Measurements from ENCODE around the gene PLET1. TPM values are rescaled to one million over a fixed set of nuclear protein-coding genes. Genes with fewer than 3 reads are reported as not detected.

Gene PLET1
- total and polyA plus RNA-seq, 2 of the 8 experiments (the other 6 are each of a cell fraction or from before 2014, with no cell fraction given) = not detected

DNA sequence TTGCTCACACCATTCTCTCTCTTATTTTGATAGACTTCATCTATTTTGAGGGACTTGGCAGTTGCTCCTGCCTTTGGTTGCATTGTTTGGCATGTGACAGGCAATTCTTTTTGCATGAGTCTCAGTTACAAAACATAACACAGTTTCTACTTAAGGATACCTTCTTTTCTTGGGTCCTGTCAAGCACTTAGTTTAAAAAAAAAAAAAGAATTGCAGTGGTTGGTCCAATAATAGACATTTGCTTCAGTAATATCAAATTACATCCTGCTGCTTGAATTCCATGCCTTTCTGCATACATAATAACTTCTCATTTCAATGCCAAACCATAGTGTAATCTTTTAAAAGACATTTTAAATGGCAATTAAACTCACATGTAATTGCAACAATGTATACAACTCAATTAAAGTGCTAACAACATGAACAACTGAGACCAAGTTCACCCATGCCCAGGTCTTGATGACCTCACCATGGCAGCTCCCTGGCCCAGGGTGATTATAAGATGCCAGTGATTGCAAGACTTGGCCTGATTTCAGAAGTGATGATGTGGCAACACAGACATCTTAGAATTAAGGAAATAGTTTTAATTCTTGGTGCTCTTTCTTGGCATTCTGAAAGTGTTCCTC lies 32.2 kb upstream of the PLET1 start:
- H3K27ac ChIP-seq (ENCODE audit: low read depth, low read length) = no peak overlapping the region
- POLR2A ChIA-PET (ENCODE audit: partially characterized antibody) = no interaction called here
- no peak for TF ChIP-seq JUND (IDR thresholded peaks at IDR 0.05; ENCODE audit: low read length)
- no peak for TF ChIP-seq CBX5 (IDR thresholded peaks at IDR 0.05; ENCODE audit: low read depth, low read length)
- TF ChIP-seq ATF2 (IDR thresholded peaks at IDR 0.05; ENCODE audit: low read length) = no peak
- TF ChIP-seq POU5F1 (IDR thresholded peaks at IDR 0.05; ENCODE audit: low read depth, low read length) = no peak
- no peak for TF ChIP-seq HDAC6 (IDR thresholded peaks at IDR 0.05; ENCODE audit: low read depth, low read length)
- TF ChIP-seq SRF (IDR thresholded peaks at IDR 0.05; ENCODE audit: low read depth, low read length) = no peak
- no peak for TF ChIP-seq SAP30 (IDR thresholded peaks at IDR 0.05; ENCODE audit: insufficient read depth, insufficient replicate concordance, low read length)
- TF ChIP-seq BCL11A (IDR thresholded peaks at IDR 0.05; ENCODE audit: low read depth in 2 of 2, low read length in 2 of 2) = no peak
- TF ChIP-seq, protein P1, sequence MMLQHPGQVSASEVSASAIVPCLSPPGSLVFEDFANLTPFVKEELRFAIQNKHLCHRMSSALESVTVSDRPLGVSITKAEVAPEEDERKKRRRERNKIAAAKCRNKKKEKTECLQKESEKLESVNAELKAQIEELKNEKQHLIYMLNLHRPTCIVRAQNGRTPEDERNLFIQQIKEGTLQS (IDR thresholded peaks at IDR 0.05; ENCODE audit: insufficient read depth, low read depth, low read length) = no peak
- TF ChIP-seq CHD1 (IDR thresholded peaks at IDR 0.05; ENCODE audit: low read depth, low read length) = no peak
- TF ChIP-seq SIRT6 (IDR thresholded peaks at IDR 0.05; ENCODE audit: low read length) = no peak
- no peak for TF ChIP-seq CEBPB (IDR thresholded peaks at IDR 0.05; ENCODE audit: low read depth, low read length)
- TF ChIP-seq SIX5 (IDR thresholded peaks at IDR 0.05; ENCODE audit: low read depth, low read length) = no peak

More for the DNA sequence above, 32.2 kb upstream of the PLET1 start:
- FAIRE-seq = no peak
- H3K56ac ChIP-seq (replicated peaks; ENCODE audit: insufficient read length, low read depth, low read length) = no peak overlapping the region
- no peak for DNase-seq (ENCODE audit: low read depth in 1 of 2, low spot score in 2 of 2)
- no peak overlapping the region for H4K5ac ChIP-seq (ENCODE audit: insufficient read length, low read depth, low read length)
- no peak overlapping the region for H3K14ac ChIP-seq (ENCODE audit: insufficient read length)
- H3K23me2 ChIP-seq (ENCODE audit: low read depth, low read length) = peaks cover 7% of the 10 kb centered on the region
- no peak overlapping the region for H3K4ac ChIP-seq (replicated peaks; ENCODE audit: insufficient read length, low read depth, low read length)
- H2AFZ ChIP-seq (ENCODE audit: low read length) = no peak overlapping the region
- H2BK15ac ChIP-seq (ENCODE audit: low read length) = no peak overlapping the region
- H2BK20ac ChIP-seq (ENCODE audit: low read length) = no peak overlapping the region
- peaks cover 0 to 4% (median 1%) of the 10 kb centered on the region in 4 experiments; a peak in 3 of 7 replicates for H3K4me1 ChIP-seq (replicated peaks in 1 of 4; ENCODE audit: control insufficient read depth in 3 of 4, insufficient read depth in 4 of 4, low read length in 3 of 4)
- no peak overlapping the region for H3K4me3 ChIP-seq (ENCODE audit: extremely low read depth in 1 of 4, insufficient read depth in 2 of 4, low read depth in 3 of 4, low read length in 4 of 4)
- no peak overlapping the region for H4K8ac ChIP-seq (ENCODE audit: extremely low read depth, insufficient read depth, low read length)
- H3K18ac ChIP-seq (ENCODE audit: extremely low read depth, low read length) = no peak overlapping the region
- H2BK5ac ChIP-seq (ENCODE audit: low read depth, low read length) = no peak overlapping the region
- CTCF ChIA-PET (ENCODE audit: partially characterized antibody) = interaction anchor here (1.9 to 2.2 kb wide), 4 partner anchors 12 to 263 kb away, joined by 4 to 7 read pairs (median 6); no protein-coding TSS in a partner anchor
- H3K79me2 ChIP-seq (ENCODE audit: control insufficient read depth in 1 of 2, insufficient read depth in 2 of 2, low read length in 2 of 2) = no peaks in the 10 kb centered on the region
- H3K79me1 ChIP-seq (ENCODE audit: low read depth, low read length) = no peaks in the 10 kb centered on the region
- peaks cover 0 to 7% (median 1%) of the 10 kb centered on the region in 4 experiments; a peak in 4 of 7 replicates for H3K27me3 ChIP-seq (replicated peaks in 1 of 4; ENCODE audit: control insufficient read depth in 3 of 4, extremely low read depth in 1 of 4, insufficient read depth in 3 of 4, low read length in 3 of 4)
- no peaks in the 10 kb centered on the region for H3K9me3 ChIP-seq (ENCODE audit: insufficient read depth in 2 of 2, low read depth in 1 of 2, low read length in 1 of 2)
- H4K20me1 ChIP-seq (replicated peaks in 1 of 2; ENCODE audit: control insufficient read depth in 1 of 2, insufficient read depth in 2 of 2, low read length in 2 of 2) = no peaks in the 10 kb centered on the region
- no peak overlapping the region for H2BK12ac ChIP-seq (ENCODE audit: low read depth, low read length)
- no peak overlapping the region for H3K9ac ChIP-seq (replicated peaks in 1 of 4; ENCODE audit: extremely low read depth in 1 of 4, low read depth in 3 of 4, low read length in 3 of 4)
- H3K36me3 ChIP-seq (ENCODE audit: control insufficient read depth in 2 of 4, insufficient read depth in 4 of 4, low read length in 3 of 4) = no peaks in the 10 kb centered on the region
- no peak overlapping the region for H4K91ac ChIP-seq (replicated peaks; ENCODE audit: insufficient read length, low read length)
- no peak overlapping the region for H3K4me2 ChIP-seq (ENCODE audit: insufficient read depth in 1 of 2, low read depth in 2 of 2, low read length in 2 of 2)
- H2AK5ac ChIP-seq (ENCODE audit: low read depth, low read length) = no peak overlapping the region
- no peak overlapping the region for H3K23ac ChIP-seq (ENCODE audit: insufficient read length)
- no peak overlapping the region for H2BK120ac ChIP-seq (replicated peaks; ENCODE audit: low read depth, low read length)
